HG03575 (cell line): ENCODE results near the gene AUH.

Experiments used
- ATAC-seq: cut with Tn5 transposase; IDR thresholded peaks from one replicate; pipeline ENCODE4 v1.9.1; 2021; ENCODE audit not compliant: unreplicated experiment, insufficient number of reproducible peaks, low FRiP score; ENCODE audit errors: extremely low read depth

The AUH gene

GRCh38 chr9:91185193-91185886 is 176.4 kb downstream of the AUH start:
- no peak for ATAC-seq

- no peak for ATAC-seq
Measured at GRCh38 chr9:91182429-91183225, 179.1 kb downstream of the AUH start.

GRCh38 chr9:91181541-91181940 is 180.2 kb downstream of the AUH start:
- no peak for ATAC-seq

GRCh38 chr9:91180930-91181268 is 180.8 kb downstream of the AUH start:
- ATAC-seq: no peak

GRCh38 chr9:91180240-91180929 is 181.3 kb downstream of the AUH start:
- ATAC-seq: no peak

GRCh38 chr9:91179237-91180138 is 182.2 kb downstream of the AUH start:
- ATAC-seq: no peak

GRCh38 chr9:91178281-91179236 is 183.2 kb downstream of the AUH start:
- no peak for ATAC-seq

- ATAC-seq: no peak
Measured at GRCh38 chr9:91177661-91178280, 183.9 kb downstream of the AUH start.

GRCh38 chr9:91177081-91177480 is 184.6 kb downstream of the AUH start:
- no peak for ATAC-seq

- ATAC-seq: no peak
Measured at GRCh38 chr9:91176426-91176825, 185.3 kb downstream of the AUH start.

GRCh38 chr9:91174772-91175171 is 186.9 kb downstream of the AUH start:
- ATAC-seq: no peak

GRCh38 chr9:91172329-91172728 is 189.4 kb downstream of the AUH start:
- ATAC-seq: no peak

- ATAC-seq: no peak
Measured at GRCh38 chr9:91170951-91171350, 190.8 kb downstream of the AUH start.

GRCh38 chr9:91166796-91167366 is 194.8 kb downstream of the AUH start:
- ATAC-seq: no peak

GRCh38 chr9:91164724-91165520 is 196.8 kb downstream of the AUH start:
- no peak for ATAC-seq
